Spleen (tissue), 11 donors: ENCODE measurements around the gene KIFAP3. TPM values are rescaled to one million over a fixed set of nuclear protein-coding genes. Genes with fewer than 3 reads are reported as not detected.
"Not testable (repeated sequence)": the region's sequence is repeated elsewhere in the genome, so short reads cannot be mapped to it uniquely, and the experiment has no call there.

Experiments used
- DNase-seq: peaks from one replicate; pipeline ENCODE4 v3.0.0-alpha.2; 2020
- H3K27ac ChIP-seq, 8 donors: fragments of 200-600 bp; sonication (generic) in 7 of 8; 1 replicate in 4 of 8; 2 replicates in 4 of 8; pipeline versions ENCODE4 v1.5.0 to v1.8.0; 2016 to 2021; ENCODE audit warnings: inconsistent platforms in 4 of 8, mild to moderate bottlenecking in 4 of 8, moderate library complexity in 1 of 8
- H3K27me3 ChIP-seq, 7 donors: fragments of 200-600 bp; sonication (generic) in 6 of 7; replicated peaks in 1 of 7; 1 replicate in 4 of 7; 2 replicates in 3 of 7; pipeline versions ENCODE4 v1.5.0 to v1.8.0; 2016 to 2021; ENCODE audit warnings: inconsistent platforms in 3 of 7, mild to moderate bottlenecking in 1 of 7
- H3K36me3 ChIP-seq, 6 donors: fragments of 200-600 bp; sonication (generic) in 5 of 6; 1 replicate in 4 of 6; 2 replicates in 2 of 6; pipeline versions ENCODE4 v1.5.0 to v1.8.0; 2016 to 2021; ENCODE audit warnings: inconsistent platforms in 2 of 6
- H3K4me1 ChIP-seq, 6 donors: fragments of 200-600 bp; sonication (generic) in 5 of 6; 1 replicate in 3 of 6; 2 replicates in 3 of 6; pipeline versions ENCODE4 v1.5.0 to v1.8.0; 2016 to 2021; ENCODE audit warnings: inconsistent platforms in 3 of 6
- H3K4me3 ChIP-seq, 8 donors: fragments of 200-600 bp; sonication (generic) in 7 of 8; 1 replicate in 4 of 8; 2 replicates in 4 of 8; pipeline versions ENCODE4 v1.5.0 to v1.8.0; 2016 to 2021; ENCODE audit warnings: inconsistent platforms in 4 of 8, mild to moderate bottlenecking in 4 of 8, moderate library complexity in 2 of 8
- H3K9me3 ChIP-seq, 8 donors: fragments of 200-600 bp; sonication (generic) in 7 of 8; 1 replicate in 4 of 8; 2 replicates in 4 of 8; pipeline versions ENCODE4 v1.5.0 to v1.8.0; 2016 to 2021; ENCODE audit warnings: inconsistent platforms in 4 of 8
- CTCF ChIP-seq, 11 experiments: fragments of 200-600 bp in 7 of 11; fragments of 450-650 bp in 4 of 11; sonication (generic) in 4 of 11; IDR thresholded peaks in 8 of 11; conservative IDR thresholded peaks in 3 of 11; 1 replicate in 7 of 11; 2 replicates in 4 of 11; pipeline versions ENCODE4 v1.4.0 to v1.8.0; 2016 to 2021; ENCODE audit warnings: antibody characterized with exemption in 11 of 11, inconsistent platforms in 4 of 11, mild to moderate bottlenecking in 1 of 11
- POLR2A ChIP-seq, 3 donors: fragments of 450-650 bp; IDR thresholded peaks; one replicate each; pipeline ENCODE4 v1.5.1; 2017; ENCODE audit warnings: antibody characterized with exemption in 3 of 3, mild to moderate bottlenecking in 1 of 3
- POLR2AphosphoS5 ChIP-seq, 3 donors: sonication (generic); formaldehyde crosslinking; IDR thresholded peaks; one replicate each; pipeline ENCODE4 v1.5.1; 2017; ENCODE audit warnings: antibody characterized with exemption in 3 of 3
- WGBS, 5 donors: extraction: QIAGEN DNeasy Blood & Tissue Kit in 3 of 5; methylation state at CpG; one replicate each; pipeline versions ENCODE4 v1.1.5 to v1.1.7; 2013 to 2018; 5-methylcytosine and 5-hydroxymethylcytosine counted together
- intact Hi-C: fragments of 100-400 bp; cut with DNase I; formaldehyde crosslinking; loops from one replicate; pipeline ENCODE4 v1.15.0; 2023; ENCODE audit warnings: low total_unique reads
- polyA plus RNA-seq, 3 donors: library from polyadenylated mRNA; stranded (reverse); fragments of 200-250 nt; gene quantifications; one replicate each; pipeline ENCODE4 v1.2.1, GENCODE V29; 2013
- small RNA-seq, 4 donors: library from RNA; depleted of rRNA; stranded (forward); fragments of <200 nt; gene quantifications; one replicate each; pipeline ENCODE3, GENCODE V24; 2016
- total RNA-seq, 7 donors: library from RNA; depleted of rRNA in 3 of 7; stranded (reverse); fragments of >200 nt in 3 of 7; fragmentation: NEBNext Ultra II Directional in 4 of 7; extraction: Animal tissue kit (Norgen Biotek cat#: 25700) in 4 of 7; gene quantifications; one replicate each; pipeline versions ENCODE4 v1.1.0 to v1.2.1, GENCODE V29; 2016 to 2021
- donor health status: healthy with polysubstance abuse.
- donor health status: DM: no; HTN: no; CAD: no; lungs with moderate emphysema.
- donor health status: DM: no; HTN: no; CAD: no.
- donor health status: Bipolar disorder and iron deficiency.
- donor health status: healthy.
- donor health status: DM: no; HTN: no; CAD: no.
- donor health status: DM: yes; HTN: yes; CAD: no.

KIFAP3 gene
- total and polyA plus RNA-seq, 10 donors = 5.1 to 36.7 (median 20.6) TPM

GRCh38 chr1:169873582-169874199 lies 200.8 kb downstream of the KIFAP3 start:
- peaks cover 15 to 100% (median 86%) of the 10 kb centered on the region in 6 donors for H3K36me3 ChIP-seq
- intact Hi-C loops = no loop called here
- 54 to 75% (median 71%) methylated on average over 3 of the region's 3 CpGs for WGBS, 5 donors
- no peak for DNase-seq
- H3K27me3 ChIP-seq = no peaks in the 10 kb centered on the region
- no peak overlapping the region for H3K4me3 ChIP-seq
- peaks cover 0 to 11% (median 0%) of the 10 kb centered on the region in 6 donors for H3K4me1 ChIP-seq
- no peak overlapping the region for H3K27ac ChIP-seq
- H3K9me3 ChIP-seq = peaks cover 0 to 3% (median 0%) of the 10 kb centered on the region in 8 donors
- no peak for TF ChIP-seq POLR2A (IDR thresholded peaks at IDR 0.05)
- TF ChIP-seq POLR2AphosphoS5 (IDR thresholded peaks at IDR 0.05) = no peak
- TF ChIP-seq CTCF (IDR thresholded peaks at IDR 0.05 in 8 of 11, conservative IDR thresholded peaks at IDR 0.05 in 3 of 11) = no peak

DNA sequence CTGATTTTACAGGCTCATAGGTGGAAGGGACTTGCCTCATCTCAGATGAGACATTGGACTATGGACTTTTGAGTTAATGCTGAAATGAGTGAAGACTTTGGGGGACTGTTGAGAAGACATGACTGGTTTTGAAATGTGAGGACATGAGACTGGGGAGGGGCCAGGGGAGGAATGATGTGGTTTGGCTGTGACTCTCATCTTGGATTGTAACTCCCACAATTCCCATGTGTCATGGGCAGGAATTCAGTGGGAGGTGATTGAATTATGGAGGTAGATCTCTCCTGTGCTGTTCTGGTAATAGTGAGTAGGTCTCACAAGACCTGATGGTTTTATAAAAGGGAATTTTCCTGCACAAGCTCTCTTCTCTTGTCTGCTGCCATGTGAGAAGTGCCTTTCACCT lies 201.6 kb downstream of the KIFAP3 start:
- DNase-seq = no peak
- Histone ChIP-seq H3K4me3 (no peak overlapping the region), H3K4me1 (peaks cover 0 to 7% (median 0%) of the 10 kb centered on the region in 6 donors), H3K27me3 (no peaks in the 10 kb centered on the region), H3K27ac (no peak overlapping the region), H3K36me3 (peaks cover 17 to 100% (median 89%) of the 10 kb centered on the region in 6 donors), H3K9me3 (peaks cover 0 to 3% (median 0%) of the 10 kb centered on the region in 8 donors)
- intact Hi-C loops = no loop called here
- TF ChIP-seq CTCF (IDR thresholded peaks at IDR 0.05 in 8 of 11, conservative IDR thresholded peaks at IDR 0.05 in 3 of 11) (no peak), POLR2A (IDR thresholded peaks at IDR 0.05) (no peak), POLR2AphosphoS5 (IDR thresholded peaks at IDR 0.05) (no peak)

DNA sequence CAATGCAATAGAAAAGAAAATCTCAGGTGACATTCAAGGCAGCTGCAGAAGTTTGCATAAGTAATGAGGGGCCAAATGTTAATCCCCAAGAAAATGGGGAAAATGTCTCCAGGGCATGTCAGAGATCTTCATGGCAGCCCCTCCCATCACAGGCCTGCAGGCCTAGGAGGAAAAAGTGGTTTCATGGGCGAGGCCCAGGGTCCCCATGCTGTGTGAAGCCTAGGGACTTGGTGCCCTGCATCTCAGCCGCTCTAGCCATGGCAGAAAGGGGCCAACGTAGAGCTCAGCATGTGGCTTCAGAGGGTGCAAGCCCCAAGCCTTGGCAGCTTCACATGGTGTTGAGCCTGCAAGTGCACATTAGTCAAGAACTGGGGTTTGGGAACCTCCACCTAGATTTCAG lies 202.5 kb downstream of the KIFAP3 start:
- intact Hi-C loops = not testable (repeated sequence)
- WGBS, 5 donors = 85 to 100% (median 97%) methylated on average over 3 of the region's 3 CpGs

More for the DNA sequence above, 202.5 kb downstream of the KIFAP3 start:
- H3K27ac ChIP-seq, DNase-seq, H3K4me1 ChIP-seq, H3K4me3 ChIP-seq, H3K27me3 ChIP-seq, H3K9me3 ChIP-seq: not testable (repeated sequence)
- peaks cover 17 to 100% (median 91%) of the 10 kb centered on the region in 6 donors for H3K36me3 ChIP-seq

Small RNAs within 50 kb of the gene (small RNA-seq; reads per million reads assigned to genes)
- 0 reads per million in 4 donors for gene MRPS10P1

Other genes with a start within 250 kb of the KIFAP3 start
- gene SCYL3, start 180.8 kb downstream of the KIFAP3 start, total RNA-seq = 10 to 100 TPM; 11.9 to 16.0 (median 13.6) TPM
- 1 to 10 TPM; 4.4 to 5.0 (median 4.6) TPM for gene SCYL3, start 180.8 kb downstream of the KIFAP3 start, polyA plus RNA-seq
- not detected for gene NTMT2, start 71.3 kb upstream of the KIFAP3 start, total RNA-seq
- gene NTMT2, start 71.3 kb upstream of the KIFAP3 start, polyA plus RNA-seq = not detected